Liver (tissue), 9 donors: ENCODE data around the gene SNAI3. TPM values are rescaled to one million over a fixed set of nuclear protein-coding genes. Genes with fewer than 3 reads are reported as not detected.

Source experiments
- DNase-seq: peaks from one replicate; pipeline ENCODE4 v3.0.0-alpha.2; 2017; ENCODE audit warnings: low spot score
- H3K27ac ChIP-seq, 2 donors: one replicate each; pipeline ENCODE4 v1.7.0; 2013; ENCODE audit warnings: inconsistent platforms in 2 of 2, low read length in 2 of 2, control low read depth in 1 of 2, low read depth in 1 of 2, mild to moderate bottlenecking in 1 of 2
- H3K27me3 ChIP-seq, 4 donors: one replicate each; pipeline versions ENCODE4 v1.6.1 to v1.7.0; 2013; ENCODE audit warnings: low read length in 3 of 4, inconsistent platforms in 1 of 4, mild to moderate bottlenecking in 1 of 4, moderate library complexity in 1 of 4; ENCODE audit not compliant: control insufficient read depth in 4 of 4, insufficient read depth in 4 of 4
- H3K36me3 ChIP-seq, 4 donors: one replicate each; pipeline versions ENCODE4 v1.6.1 to v1.7.0; 2013; ENCODE audit warnings: low read length in 3 of 4, mild to moderate bottlenecking in 3 of 4, low read depth in 1 of 4, moderate library complexity in 1 of 4; ENCODE audit not compliant: control insufficient read depth in 4 of 4, insufficient read depth in 3 of 4
- H3K4me1 ChIP-seq, 4 donors: one replicate each; pipeline versions ENCODE4 v1.6.1 to v1.7.0; 2013; ENCODE audit warnings: low read length in 3 of 4, mild to moderate bottlenecking in 3 of 4, moderate library complexity in 1 of 4; ENCODE audit not compliant: control insufficient read depth in 4 of 4, insufficient read depth in 4 of 4
- H3K4me3 ChIP-seq, 3 donors: one replicate each; pipeline versions ENCODE4 v1.6.1 to v1.7.0; 2013; ENCODE audit warnings: low read length in 3 of 3, control low read depth in 1 of 3, low read depth in 1 of 3, mild to moderate bottlenecking in 1 of 3
- H3K9ac ChIP-seq, 2 donors: one replicate each; pipeline ENCODE4 v1.7.0; 2013; ENCODE audit warnings: low read length in 2 of 2, mild to moderate bottlenecking in 2 of 2, moderate library complexity in 2 of 2, control low read depth in 1 of 2, low read depth in 1 of 2
- H3K9me3 ChIP-seq, 4 donors: one replicate each; pipeline versions ENCODE4 v1.6.1 to v1.7.0; 2013; ENCODE audit warnings: low read length in 3 of 4; ENCODE audit not compliant: control insufficient read depth in 4 of 4
- EGR1 ChIP-seq, 2 donors: IDR thresholded peaks; 2 replicates each; pipeline ENCODE4 v1.6.1; 2016 to 2018; ENCODE audit warnings: antibody characterized with exemption in 2 of 2, low read depth in 2 of 2
- FOXA1 ChIP-seq: IDR thresholded peaks from 2 replicates; pipeline ENCODE4 v1.6.1; 2016; ENCODE audit warnings: antibody characterized with exemption
- FOXA2 ChIP-seq: IDR thresholded peaks from 2 replicates; pipeline ENCODE4 v1.6.1; 2016; ENCODE audit warnings: antibody characterized with exemption
- GABPA ChIP-seq, 2 donors: IDR thresholded peaks in 1 of 2; conservative IDR thresholded peaks in 1 of 2; 2 replicates each; pipeline ENCODE4 v1.6.1; 2016; ENCODE audit warnings: antibody characterized with exemption in 2 of 2, mild to moderate bottlenecking in 1 of 2, moderate library complexity in 1 of 2
- HNF4A ChIP-seq, 2 donors: conservative IDR thresholded peaks; 2 replicates each; pipeline ENCODE4 v1.6.1; 2016; ENCODE audit warnings: antibody characterized with exemption in 2 of 2, mild to moderate bottlenecking in 2 of 2
- HNF4G ChIP-seq: IDR thresholded peaks from 2 replicates; pipeline ENCODE4 v1.6.1; 2016; ENCODE audit warnings: antibody characterized with exemption
- JUND ChIP-seq, 2 donors: IDR thresholded peaks; 2 replicates each; pipeline ENCODE4 v1.6.1; 2016; ENCODE audit warnings: antibody characterized with exemption in 2 of 2
- NR2F2 ChIP-seq: IDR thresholded peaks from 2 replicates; pipeline ENCODE4 v1.6.1; 2016; ENCODE audit warnings: antibody characterized with exemption
- RAD21 ChIP-seq, 2 donors: IDR thresholded peaks; 2 replicates each; pipeline ENCODE4 v1.6.1; 2016; ENCODE audit warnings: antibody characterized with exemption in 2 of 2, mild to moderate bottlenecking in 2 of 2
- RXRA ChIP-seq, 2 donors: IDR thresholded peaks; 2 replicates each; pipeline ENCODE4 v1.6.1; 2017 to 2018; ENCODE audit warnings: antibody characterized with exemption in 2 of 2, mild to moderate bottlenecking in 1 of 2
- SP1 ChIP-seq: IDR thresholded peaks from 2 replicates; pipeline ENCODE4 v1.6.1; 2018; ENCODE audit warnings: antibody characterized with exemption, mild to moderate bottlenecking
- TAF1 ChIP-seq: conservative IDR thresholded peaks from 2 replicates; pipeline ENCODE4 v1.6.1; 2016; ENCODE audit warnings: antibody characterized with exemption, mild to moderate bottlenecking
- YY1 ChIP-seq: IDR thresholded peaks from 2 replicates; pipeline ENCODE4 v1.6.1; 2016; ENCODE audit warnings: antibody characterized with exemption, mild to moderate bottlenecking
- WGBS: extraction: QIAGEN DNeasy Blood & Tissue Kit; methylation state at CpG from one replicate; pipeline ENCODE4 v1.1.7; 2013; 5-methylcytosine and 5-hydroxymethylcytosine counted together
- polyA plus RNA-seq, 2 donors: library from polyadenylated mRNA; stranded (reverse) in 1 of 2; unstranded in 1 of 2; fragments of 200-250 nt in 1 of 2; fragments of >200 nt in 1 of 2; fragmentation: Nextera tagmentation in 1 of 2; extraction: Ambion mirVana in 1 of 2; gene quantifications; one replicate each; pipeline versions ENCODE4 v1.2.1 to v1.2.3, GENCODE V29; 2013 to 2015
- total RNA-seq, 2 donors: library from RNA; depleted of rRNA; stranded (reverse); fragments of >200 nt; gene quantifications; one replicate each; pipeline ENCODE4 v1.2.3, GENCODE V29; 2014
- TF ChIP-seq, protein P1 (sequence below): IDR thresholded peaks from 2 replicates; pipeline ENCODE4 v1.6.1; 2016; ENCODE audit warnings: antibody characterized with exemption
- TF ChIP-seq, protein P2 (sequence below): IDR thresholded peaks from 2 replicates; pipeline ENCODE4 v1.6.1; 2016; ENCODE audit warnings: antibody characterized with exemption
- TF ChIP-seq, protein P3 (sequence below): IDR thresholded peaks from 2 replicates; pipeline ENCODE4 v1.6.1; 2016; ENCODE audit warnings: antibody characterized with exemption
- TF ChIP-seq, protein P4 (sequence below): IDR thresholded peaks from 2 replicates; pipeline ENCODE4 v1.6.1; 2016; ENCODE audit warnings: antibody characterized with exemption, mild to moderate bottlenecking
- TF ChIP-seq, protein P5 (sequence below): fragments of 150-350 bp; IDR thresholded peaks from 2 replicates; pipeline ENCODE4 v1.5.1; 2017; ENCODE audit warnings: improper control_type of control experiment, low read depth, low read length; ENCODE audit not compliant: missing input control
- donor health status: healthy.
- donor health status: healthy.
- donor health status: healthy.
- donor health status: healthy.
- donor health status: healthy.

SNAI3 gene
- total and polyA plus RNA-seq, 4 donors: 0.05 to 0.48 (median 0.20) TPM

DNA sequence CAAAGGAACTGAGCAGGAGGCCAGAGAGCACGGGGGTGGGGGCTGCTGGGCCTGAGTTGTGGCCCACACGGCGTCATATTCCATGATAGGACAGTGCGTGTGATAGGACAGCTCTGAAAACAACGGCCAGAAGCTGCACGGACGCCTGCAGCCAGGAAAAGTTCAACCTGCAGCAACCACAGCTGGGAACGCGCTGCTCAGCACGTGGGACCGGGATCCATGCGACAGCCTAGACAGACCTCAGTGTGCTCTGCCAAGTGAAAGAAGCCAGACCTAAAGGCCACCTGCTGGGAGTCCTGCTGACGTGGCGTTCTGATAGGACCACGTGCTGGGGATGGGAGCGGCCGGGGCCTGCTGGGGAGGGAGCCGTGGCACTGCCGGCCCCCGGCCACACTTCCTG, 41.6 kb upstream of the SNAI3 start:
- DNase-seq: no peak

More for the DNA sequence above, 41.6 kb upstream of the SNAI3 start:
- Histone ChIP-seq H3K9ac (no peak overlapping the region), H3K27me3 (no peaks in the 10 kb centered on the region), H3K4me3 (no peak overlapping the region), H3K36me3 (peaks cover 0 to 58% (median 26%) of the 10 kb centered on the region in 4 donors), H3K9me3 (no peaks in the 10 kb centered on the region), H3K27ac (no peak overlapping the region), H3K4me1 (no peaks in the 10 kb centered on the region)
- 88% methylated on average over 20 of the region's 20 CpGs for WGBS
- TF ChIP-seq HNF4G: no peak
- no peak for TF ChIP-seq SP1
- TF ChIP-seq EGR1 (IDR thresholded peaks at IDR 0.05; ENCODE audit: low read depth in 2 of 2): no peak
- TF ChIP-seq NR2F2: no peak
- no peak for TF ChIP-seq RAD21 (IDR thresholded peaks at IDR 0.05)
- TF ChIP-seq, protein P1, sequence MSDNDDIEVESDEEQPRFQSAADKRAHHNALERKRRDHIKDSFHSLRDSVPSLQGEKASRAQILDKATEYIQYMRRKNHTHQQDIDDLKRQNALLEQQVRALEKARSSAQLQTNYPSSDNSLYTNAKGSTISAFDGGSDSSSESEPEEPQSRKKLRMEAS: no peak
- no peak for TF ChIP-seq RXRA (IDR thresholded peaks at IDR 0.05)
- no peak for TF ChIP-seq HNF4A (conservative IDR thresholded peaks at IDR 0.05)
- TF ChIP-seq, protein P2, sequence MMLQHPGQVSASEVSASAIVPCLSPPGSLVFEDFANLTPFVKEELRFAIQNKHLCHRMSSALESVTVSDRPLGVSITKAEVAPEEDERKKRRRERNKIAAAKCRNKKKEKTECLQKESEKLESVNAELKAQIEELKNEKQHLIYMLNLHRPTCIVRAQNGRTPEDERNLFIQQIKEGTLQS: no peak
- TF ChIP-seq, protein P3, sequence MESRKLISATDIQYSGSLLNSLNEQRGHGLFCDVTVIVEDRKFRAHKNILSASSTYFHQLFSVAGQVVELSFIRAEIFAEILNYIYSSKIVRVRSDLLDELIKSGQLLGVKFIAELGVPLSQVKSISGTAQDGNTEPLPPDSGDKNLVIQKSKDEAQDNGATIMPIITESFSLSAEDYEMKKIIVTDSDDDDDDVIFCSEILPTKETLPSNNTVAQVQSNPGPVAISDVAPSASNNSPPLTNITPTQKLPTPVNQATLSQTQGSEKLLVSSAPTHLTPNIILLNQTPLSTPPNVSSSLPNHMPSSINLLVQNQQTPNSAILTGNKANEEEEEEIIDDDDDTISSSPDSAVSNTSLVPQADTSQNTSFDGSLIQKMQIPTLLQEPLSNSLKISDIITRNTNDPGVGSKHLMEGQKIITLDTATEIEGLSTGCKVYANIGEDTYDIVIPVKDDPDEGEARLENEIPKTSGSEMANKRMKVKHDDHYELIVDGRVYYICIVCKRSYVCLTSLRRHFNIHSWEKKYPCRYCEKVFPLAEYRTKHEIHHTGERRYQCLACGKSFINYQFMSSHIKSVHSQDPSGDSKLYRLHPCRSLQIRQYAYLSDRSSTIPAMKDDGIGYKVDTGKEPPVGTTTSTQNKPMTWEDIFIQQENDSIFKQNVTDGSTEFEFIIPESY: no peak
- TF ChIP-seq, protein P4, sequence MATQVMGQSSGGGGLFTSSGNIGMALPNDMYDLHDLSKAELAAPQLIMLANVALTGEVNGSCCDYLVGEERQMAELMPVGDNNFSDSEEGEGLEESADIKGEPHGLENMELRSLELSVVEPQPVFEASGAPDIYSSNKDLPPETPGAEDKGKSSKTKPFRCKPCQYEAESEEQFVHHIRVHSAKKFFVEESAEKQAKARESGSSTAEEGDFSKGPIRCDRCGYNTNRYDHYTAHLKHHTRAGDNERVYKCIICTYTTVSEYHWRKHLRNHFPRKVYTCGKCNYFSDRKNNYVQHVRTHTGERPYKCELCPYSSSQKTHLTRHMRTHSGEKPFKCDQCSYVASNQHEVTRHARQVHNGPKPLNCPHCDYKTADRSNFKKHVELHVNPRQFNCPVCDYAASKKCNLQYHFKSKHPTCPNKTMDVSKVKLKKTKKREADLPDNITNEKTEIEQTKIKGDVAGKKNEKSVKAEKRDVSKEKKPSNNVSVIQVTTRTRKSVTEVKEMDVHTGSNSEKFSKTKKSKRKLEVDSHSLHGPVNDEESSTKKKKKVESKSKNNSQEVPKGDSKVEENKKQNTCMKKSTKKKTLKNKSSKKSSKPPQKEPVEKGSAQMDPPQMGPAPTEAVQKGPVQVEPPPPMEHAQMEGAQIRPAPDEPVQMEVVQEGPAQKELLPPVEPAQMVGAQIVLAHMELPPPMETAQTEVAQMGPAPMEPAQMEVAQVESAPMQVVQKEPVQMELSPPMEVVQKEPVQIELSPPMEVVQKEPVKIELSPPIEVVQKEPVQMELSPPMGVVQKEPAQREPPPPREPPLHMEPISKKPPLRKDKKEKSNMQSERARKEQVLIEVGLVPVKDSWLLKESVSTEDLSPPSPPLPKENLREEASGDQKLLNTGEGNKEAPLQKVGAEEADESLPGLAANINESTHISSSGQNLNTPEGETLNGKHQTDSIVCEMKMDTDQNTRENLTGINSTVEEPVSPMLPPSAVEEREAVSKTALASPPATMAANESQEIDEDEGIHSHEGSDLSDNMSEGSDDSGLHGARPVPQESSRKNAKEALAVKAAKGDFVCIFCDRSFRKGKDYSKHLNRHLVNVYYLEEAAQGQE: no peak
- no peak for TF ChIP-seq JUND (IDR thresholded peaks at IDR 0.05)
- no peak for TF ChIP-seq FOXA1
- no peak for TF ChIP-seq TAF1
- no peak for TF ChIP-seq GABPA (IDR thresholded peaks at IDR 0.05 in 1 of 2, conservative IDR thresholded peaks at IDR 0.05 in 1 of 2)
- no peak for TF ChIP-seq YY1
- TF ChIP-seq, protein P5, sequence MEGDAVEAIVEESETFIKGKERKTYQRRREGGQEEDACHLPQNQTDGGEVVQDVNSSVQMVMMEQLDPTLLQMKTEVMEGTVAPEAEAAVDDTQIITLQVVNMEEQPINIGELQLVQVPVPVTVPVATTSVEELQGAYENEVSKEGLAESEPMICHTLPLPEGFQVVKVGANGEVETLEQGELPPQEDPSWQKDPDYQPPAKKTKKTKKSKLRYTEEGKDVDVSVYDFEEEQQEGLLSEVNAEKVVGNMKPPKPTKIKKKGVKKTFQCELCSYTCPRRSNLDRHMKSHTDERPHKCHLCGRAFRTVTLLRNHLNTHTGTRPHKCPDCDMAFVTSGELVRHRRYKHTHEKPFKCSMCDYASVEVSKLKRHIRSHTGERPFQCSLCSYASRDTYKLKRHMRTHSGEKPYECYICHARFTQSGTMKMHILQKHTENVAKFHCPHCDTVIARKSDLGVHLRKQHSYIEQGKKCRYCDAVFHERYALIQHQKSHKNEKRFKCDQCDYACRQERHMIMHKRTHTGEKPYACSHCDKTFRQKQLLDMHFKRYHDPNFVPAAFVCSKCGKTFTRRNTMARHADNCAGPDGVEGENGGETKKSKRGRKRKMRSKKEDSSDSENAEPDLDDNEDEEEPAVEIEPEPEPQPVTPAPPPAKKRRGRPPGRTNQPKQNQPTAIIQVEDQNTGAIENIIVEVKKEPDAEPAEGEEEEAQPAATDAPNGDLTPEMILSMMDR: no peak
- TF ChIP-seq FOXA2: no peak
